Endothelial cell (in vitro differentiated cells): ENCODE results near the gene GGNBP2. TPM values are rescaled to one million over a fixed set of nuclear protein-coding genes. Genes with fewer than 3 reads are reported as not detected.

ENCODE experiments used
- DNase-seq: peaks from one replicate; pipeline ENCODE4 v3.0.0; 2021; ENCODE audit warnings: low spot score
- H3K27ac Mint-ChIP-seq: one replicate; pipeline ENCODE4 v1.8.0; 2021; ENCODE audit warnings: mixed read lengths, inconsistent platforms; ENCODE audit not compliant: unreplicated experiment
- H3K27me3 Mint-ChIP-seq: one replicate; pipeline ENCODE4 v1.8.0; 2021; ENCODE audit warnings: mild to moderate bottlenecking, moderate library complexity, mixed read lengths, inconsistent platforms; ENCODE audit not compliant: unreplicated experiment
- H3K36me3 Mint-ChIP-seq: one replicate; pipeline ENCODE4 v1.8.0; 2021; ENCODE audit warnings: mild to moderate bottlenecking, low read depth, mixed read lengths, inconsistent platforms; ENCODE audit not compliant: unreplicated experiment
- H3K4me1 Mint-ChIP-seq: one replicate; pipeline ENCODE4 v1.8.0; 2021; ENCODE audit warnings: mild to moderate bottlenecking, mixed read lengths, inconsistent platforms; ENCODE audit not compliant: unreplicated experiment
- H3K4me3 Mint-ChIP-seq: one replicate; pipeline ENCODE4 v1.8.0; 2021; ENCODE audit warnings: mild to moderate bottlenecking, mixed read lengths, inconsistent platforms; ENCODE audit not compliant: unreplicated experiment
- H3K9me3 Mint-ChIP-seq: one replicate; pipeline ENCODE4 v1.8.0; 2021; ENCODE audit warnings: mixed read lengths, inconsistent platforms; ENCODE audit not compliant: unreplicated experiment
- total RNA-seq: library from RNA; stranded (reverse); fragmentation: NEBNext Ultra II Directional; extraction: Animal tissue kit (Norgen Biotek cat#: 25700); gene quantifications from one replicate; pipeline ENCODE4 v1.2.1, GENCODE V29; 2021; ENCODE audit not compliant: unreplicated experiment
- TF ChIP-seq, protein P1 (sequence below): fragments of 200-600 bp; sonication (generic); IDR thresholded peaks from one replicate; pipeline ENCODE4 v1.5.0; 2021; ENCODE audit warnings: antibody characterized with exemption; ENCODE audit not compliant: unreplicated experiment

The GGNBP2 gene
- total RNA-seq, 1 donor from 2014 or later, result 84.4 TPM

DNA sequence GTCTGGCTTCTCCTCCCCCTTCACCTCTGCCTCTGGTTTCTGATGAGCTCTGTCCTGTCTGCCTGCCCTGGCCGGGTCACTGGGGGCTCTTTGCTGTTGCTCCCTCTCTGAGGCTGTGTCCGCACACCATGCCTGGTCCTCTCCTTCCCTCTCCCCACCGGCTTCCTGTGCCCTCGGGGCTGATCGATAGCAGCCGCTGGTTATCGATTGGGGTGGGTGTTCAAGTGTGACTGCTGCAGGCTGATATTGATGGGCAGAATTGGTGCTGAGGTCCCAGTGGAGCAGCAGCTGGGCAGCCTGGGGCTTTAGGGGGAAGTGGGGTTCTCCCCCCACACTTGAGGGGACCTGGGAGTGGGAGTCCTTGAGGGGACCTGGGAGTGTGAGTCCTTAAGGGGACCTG, 73.1 kb downstream of the GGNBP2 start:
- Mint-ChIP-seq H3K27me3 (peaks cover 5% of the 10 kb centered on the region), H3K4me3 (no peak overlapping the region), H3K4me1 (peaks cover 8% of the 10 kb centered on the region), H3K9me3 (no peaks in the 10 kb centered on the region), H3K36me3 (no peaks in the 10 kb centered on the region), H3K27ac (no peak overlapping the region)
- no peak for DNase-seq
- TF ChIP-seq, protein P1, sequence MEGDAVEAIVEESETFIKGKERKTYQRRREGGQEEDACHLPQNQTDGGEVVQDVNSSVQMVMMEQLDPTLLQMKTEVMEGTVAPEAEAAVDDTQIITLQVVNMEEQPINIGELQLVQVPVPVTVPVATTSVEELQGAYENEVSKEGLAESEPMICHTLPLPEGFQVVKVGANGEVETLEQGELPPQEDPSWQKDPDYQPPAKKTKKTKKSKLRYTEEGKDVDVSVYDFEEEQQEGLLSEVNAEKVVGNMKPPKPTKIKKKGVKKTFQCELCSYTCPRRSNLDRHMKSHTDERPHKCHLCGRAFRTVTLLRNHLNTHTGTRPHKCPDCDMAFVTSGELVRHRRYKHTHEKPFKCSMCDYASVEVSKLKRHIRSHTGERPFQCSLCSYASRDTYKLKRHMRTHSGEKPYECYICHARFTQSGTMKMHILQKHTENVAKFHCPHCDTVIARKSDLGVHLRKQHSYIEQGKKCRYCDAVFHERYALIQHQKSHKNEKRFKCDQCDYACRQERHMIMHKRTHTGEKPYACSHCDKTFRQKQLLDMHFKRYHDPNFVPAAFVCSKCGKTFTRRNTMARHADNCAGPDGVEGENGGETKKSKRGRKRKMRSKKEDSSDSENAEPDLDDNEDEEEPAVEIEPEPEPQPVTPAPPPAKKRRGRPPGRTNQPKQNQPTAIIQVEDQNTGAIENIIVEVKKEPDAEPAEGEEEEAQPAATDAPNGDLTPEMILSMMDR, result no peak

DNA sequence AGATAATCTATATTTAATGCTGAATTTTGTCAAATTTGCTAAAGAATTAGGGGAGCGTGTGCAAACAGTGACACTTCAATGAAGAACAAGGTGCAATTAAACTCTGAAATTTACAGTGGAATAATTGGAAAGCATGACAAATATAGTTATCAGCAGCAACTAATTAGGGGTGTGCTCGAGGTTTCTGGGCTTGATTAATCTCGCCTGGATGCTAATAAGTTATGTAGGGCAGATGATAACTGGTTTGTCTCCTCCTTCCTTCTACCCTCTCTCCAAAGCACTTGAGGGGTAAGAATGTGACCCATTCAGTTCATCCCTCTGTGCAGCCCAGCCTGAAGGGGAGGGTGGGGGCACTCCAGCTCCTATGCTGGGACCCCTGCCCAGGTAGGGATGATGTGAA, 78.6 kb downstream of the GGNBP2 start:
- peaks cover 8% of the 10 kb centered on the region for H3K4me1 Mint-ChIP-seq
- H3K36me3 Mint-ChIP-seq, result no peaks in the 10 kb centered on the region
- TF ChIP-seq, protein P1, result no peak
- no peak overlapping the region for H3K4me3 Mint-ChIP-seq
- H3K9me3 Mint-ChIP-seq, result no peaks in the 10 kb centered on the region
- no peak overlapping the region for H3K27ac Mint-ChIP-seq
- H3K27me3 Mint-ChIP-seq, result peaks cover 6% of the 10 kb centered on the region
- DNase-seq, result no peak

DNA sequence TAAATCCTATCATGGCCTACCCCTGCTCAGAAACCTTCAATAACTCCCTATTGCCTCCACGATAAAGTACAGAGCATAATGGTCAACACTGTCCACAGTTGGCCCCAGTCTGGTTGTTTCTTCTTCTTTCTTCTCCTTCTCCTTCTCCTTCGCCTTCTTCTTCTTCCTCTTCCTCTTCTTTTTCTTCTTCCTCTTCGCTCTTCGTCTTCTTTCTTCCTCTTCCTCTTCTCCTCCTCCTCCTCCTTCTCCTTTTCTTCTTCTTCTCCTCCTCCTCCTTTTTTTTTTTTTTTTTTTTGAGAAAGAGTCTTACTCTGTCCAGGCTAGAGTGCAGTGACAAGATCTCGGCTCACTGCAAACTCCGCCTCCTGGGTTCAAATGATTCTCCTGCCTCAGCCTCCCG, 80.5 kb downstream of the GGNBP2 start:
- H3K4me1 Mint-ChIP-seq, result peaks cover 10% of the 10 kb centered on the region
- H3K4me3 Mint-ChIP-seq, result no peak overlapping the region
- H3K36me3 Mint-ChIP-seq, result no peaks in the 10 kb centered on the region
- no peak for DNase-seq
- no peak overlapping the region for H3K27ac Mint-ChIP-seq
- TF ChIP-seq, protein P1, result no peak
- peaks cover 6% of the 10 kb centered on the region for H3K27me3 Mint-ChIP-seq
- no peaks in the 10 kb centered on the region for H3K9me3 Mint-ChIP-seq

DNA sequence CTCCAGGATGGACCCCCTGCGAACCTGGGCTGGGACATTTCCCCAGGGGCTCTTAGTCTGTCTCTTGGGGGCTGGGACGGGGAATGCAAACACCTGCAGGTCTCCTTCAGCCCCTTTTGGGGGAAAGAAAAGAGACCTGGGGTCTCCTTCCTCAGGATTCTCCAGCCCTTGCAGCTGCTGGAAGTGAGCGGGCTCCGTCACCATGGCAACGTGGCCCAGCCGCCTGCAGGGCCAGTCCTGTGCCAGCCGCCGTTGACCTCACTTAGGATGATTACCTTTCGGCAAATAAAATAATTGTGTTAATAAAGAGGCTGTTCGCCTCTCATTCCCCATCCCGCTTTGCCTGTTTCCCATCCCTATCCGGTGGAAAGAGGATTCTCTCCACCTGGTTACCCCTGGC, 82.4 kb downstream of the GGNBP2 start:
- H3K27me3 Mint-ChIP-seq, result peaks cover 5% of the 10 kb centered on the region

DNA sequence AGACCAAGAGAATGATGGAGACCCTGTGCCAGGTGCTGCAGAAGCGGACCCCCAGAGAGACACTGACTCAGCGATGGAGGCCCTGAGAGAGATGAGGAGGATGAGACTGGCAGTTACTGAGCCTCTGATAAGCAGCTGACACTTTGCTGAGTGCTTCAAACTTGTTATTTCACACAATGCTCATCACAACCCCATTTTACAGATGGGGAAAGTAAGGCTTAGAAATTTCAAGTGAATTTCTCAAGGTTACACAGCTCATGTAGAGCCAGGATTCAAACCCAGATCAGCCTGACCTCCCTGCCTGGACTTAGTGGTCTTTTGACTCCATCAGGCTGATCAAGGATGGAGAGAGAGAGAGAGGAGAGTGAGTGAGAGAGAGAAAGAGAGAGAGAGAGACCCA, 83.9 kb downstream of the GGNBP2 start:
- H3K27me3 Mint-ChIP-seq, result peaks cover 10% of the 10 kb centered on the region
- H3K9me3 Mint-ChIP-seq, result no peaks in the 10 kb centered on the region
- H3K36me3 Mint-ChIP-seq, result no peaks in the 10 kb centered on the region
- H3K4me3 Mint-ChIP-seq, result no peak overlapping the region
- no peak overlapping the region for H3K27ac Mint-ChIP-seq
- no peak for DNase-seq
- TF ChIP-seq, protein P1, result no peak
- H3K4me1 Mint-ChIP-seq, result peaks cover 21% of the 10 kb centered on the region

More for the DNA sequence above, 82.4 kb downstream of the GGNBP2 start:
- DNase-seq, result peak; percentile 19
- H3K27ac Mint-ChIP-seq, result no peak overlapping the region
- peaks cover 8% of the 10 kb centered on the region for H3K4me1 Mint-ChIP-seq
- no peak overlapping the region for H3K4me3 Mint-ChIP-seq
- TF ChIP-seq, protein P1, result no peak
- H3K36me3 Mint-ChIP-seq, result no peaks in the 10 kb centered on the region
- H3K9me3 Mint-ChIP-seq, result no peaks in the 10 kb centered on the region
